Right ventricle myocardium superior (tissue), 1 donor: Measurements from ENCODE around the gene KRT4. TPM values are rescaled to one million over a fixed set of nuclear protein-coding genes. Genes with fewer than 3 reads are reported as not detected.

Experiments used
- ATAC-seq: fragments of 200-7000 bp; cut with Tn5 transposase; one replicate; pipeline ENCODE4 v1.9.1; 2020; ENCODE audit warnings: mild to moderate bottlenecking; ENCODE audit not compliant: poor library complexity
- DNase-seq: peaks from one replicate; pipeline ENCODE4 v3.0.0-alpha.2; 2020
- intact Hi-C: fragments of 100-400 bp; cut with DNase I; formaldehyde crosslinking; loops from one replicate; pipeline ENCODE4 v1.11.2; 2022
- total RNA-seq: library from RNA; stranded (reverse); fragmentation: NEBNext Ultra II Directional; extraction: Animal tissue kit (Norgen Biotek cat#: 25700); gene quantifications from one replicate; pipeline ENCODE4 v1.2.1, GENCODE V29; 2021
- donor health status: DM: no; HTN: yes; CAD: no; lungs with severe emphysema.

KRT4 gene
- total RNA-seq, 1 donor from 2014 or later = not detected

DNA sequence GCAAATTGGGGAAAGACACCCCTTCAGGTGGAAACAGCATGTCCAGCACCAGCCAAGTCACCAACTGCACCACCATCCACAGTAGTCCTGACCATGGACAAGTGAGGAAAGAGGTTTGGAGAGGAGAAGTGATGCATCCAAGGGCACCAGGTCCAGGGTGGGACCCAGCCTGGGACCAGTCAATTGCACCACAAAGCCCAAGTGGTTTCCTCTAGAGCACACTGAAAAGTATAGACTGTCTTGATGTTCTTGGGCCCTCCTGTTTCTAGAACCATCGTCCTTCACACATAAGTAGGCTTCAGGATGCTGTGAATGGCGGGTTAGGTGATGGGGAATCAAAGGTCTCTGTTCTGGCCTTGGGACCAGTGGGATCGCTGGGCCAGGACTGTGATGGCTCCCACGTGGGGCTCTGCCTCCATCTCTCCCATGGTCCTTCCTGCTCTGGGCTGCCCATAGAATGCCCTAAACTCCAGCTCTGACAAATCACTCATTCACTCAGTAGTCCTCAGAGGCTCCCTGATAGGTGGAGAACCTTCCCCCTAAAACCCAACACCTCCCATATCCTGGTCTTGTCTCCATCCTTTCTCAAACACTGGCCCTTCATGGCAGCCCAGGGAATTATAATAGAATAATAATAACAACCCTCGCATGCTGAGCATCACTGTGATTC lies 11.0 kb upstream of the KRT4 start:
- no peak for DNase-seq
- intact Hi-C loops = no loop called here
- no peak for ATAC-seq

GRCh38 chr12:52823761-52824450 lies 10.0 kb upstream of the KRT4 start:
- intact Hi-C loops = no loop called here
- DNase-seq = no peak
- no peak for ATAC-seq

DNA sequence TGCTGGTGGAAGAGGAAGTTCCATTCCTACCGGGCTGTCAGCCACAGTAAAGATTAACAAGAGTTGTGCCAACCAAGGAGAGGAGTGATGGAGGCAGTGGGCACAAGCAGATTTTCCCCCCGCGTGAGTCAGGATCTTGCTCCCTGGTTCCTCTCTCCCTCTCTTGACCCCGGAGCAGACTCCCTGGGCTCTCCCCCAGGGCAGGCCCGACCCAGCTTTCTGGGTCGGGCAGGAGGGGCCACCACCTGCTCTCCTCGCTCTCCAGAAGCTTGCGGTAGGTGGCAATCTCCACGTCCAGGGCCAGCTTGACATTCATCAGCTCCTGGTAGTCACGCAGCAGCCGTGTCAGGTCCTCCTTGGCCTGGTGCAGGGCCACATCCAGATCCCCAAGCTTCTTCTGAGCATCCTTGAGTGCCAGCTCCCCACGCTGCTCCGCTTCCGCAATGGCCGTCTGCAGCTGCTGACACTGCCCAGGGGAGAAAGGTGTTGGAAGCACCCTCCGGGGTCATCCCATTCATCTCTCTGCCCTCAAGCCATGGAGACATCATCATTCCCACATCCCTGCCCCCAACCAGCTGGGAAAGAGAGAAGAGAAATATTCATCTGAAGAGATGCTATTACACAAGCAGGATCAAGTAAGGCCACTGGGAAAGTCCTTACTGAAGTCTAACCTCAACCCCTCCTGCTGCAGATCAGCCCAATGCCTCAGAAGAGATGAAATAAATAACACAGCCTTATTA lies 9.0 kb upstream of the KRT4 start:
- ATAC-seq (no peak), DNase-seq (no peak)
- intact Hi-C loops = no loop called here

- intact Hi-C loops = no loop called here
- ATAC-seq (no peak), DNase-seq (no peak)
These were observed 8.1 kb upstream of the KRT4 start for GRCh38 chr12:52821826-52822660.

DNA sequence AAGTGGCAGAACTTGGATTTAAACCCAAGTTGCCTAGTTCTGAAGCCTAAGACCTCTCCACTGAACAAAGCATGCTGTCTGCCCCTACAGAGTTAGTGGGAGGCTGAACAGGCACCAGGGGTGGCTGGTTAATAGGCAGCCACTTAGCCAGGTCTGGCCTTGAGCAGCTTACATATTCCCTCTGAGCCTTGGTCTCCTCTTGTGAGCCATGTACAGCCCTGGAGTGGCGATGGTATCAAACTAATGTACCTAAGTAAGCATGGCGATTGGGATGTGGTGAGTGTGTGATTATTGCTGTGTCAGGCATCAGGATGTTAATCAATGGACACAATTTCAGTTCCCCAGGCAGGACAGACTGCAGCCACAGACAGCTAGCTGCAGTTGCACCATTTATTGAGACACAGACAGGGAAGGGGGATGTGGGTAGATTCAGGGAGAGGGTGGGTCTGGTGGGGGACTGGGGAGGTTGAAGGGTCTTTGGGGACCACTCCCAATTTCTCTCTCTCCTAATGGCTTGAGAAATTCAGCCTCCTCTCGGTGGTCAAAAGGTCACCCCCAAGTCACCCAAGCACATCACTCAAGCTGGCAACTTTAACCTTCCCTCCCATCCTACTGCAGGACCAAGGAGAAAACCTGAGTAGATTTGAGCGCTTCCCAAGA lies 7.3 kb upstream of the KRT4 start:
- intact Hi-C loops = no loop called here
- ATAC-seq (no peak), DNase-seq (no peak)

DNA sequence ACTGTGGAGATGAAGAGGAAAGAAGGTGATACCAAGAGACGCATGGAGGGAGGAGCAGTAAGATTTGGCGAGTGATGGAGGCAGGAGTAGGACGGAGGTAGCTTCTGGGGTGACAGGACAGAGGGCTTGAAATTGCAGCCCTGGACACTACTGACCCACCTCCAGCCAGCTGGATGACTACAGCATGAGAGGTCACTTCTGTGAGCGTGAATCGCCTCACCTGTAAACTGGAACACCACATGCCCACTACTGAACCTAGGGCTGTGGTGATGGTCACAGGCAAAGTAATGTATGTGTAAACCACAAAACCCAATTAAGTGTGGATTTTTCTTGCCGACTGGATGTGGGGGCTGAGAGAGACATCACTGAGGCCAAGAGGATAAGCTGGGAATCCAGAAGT lies 6.6 kb upstream of the KRT4 start:
- intact Hi-C loops = no loop called here
- DNase-seq = no peak
- no peak for ATAC-seq

DNA sequence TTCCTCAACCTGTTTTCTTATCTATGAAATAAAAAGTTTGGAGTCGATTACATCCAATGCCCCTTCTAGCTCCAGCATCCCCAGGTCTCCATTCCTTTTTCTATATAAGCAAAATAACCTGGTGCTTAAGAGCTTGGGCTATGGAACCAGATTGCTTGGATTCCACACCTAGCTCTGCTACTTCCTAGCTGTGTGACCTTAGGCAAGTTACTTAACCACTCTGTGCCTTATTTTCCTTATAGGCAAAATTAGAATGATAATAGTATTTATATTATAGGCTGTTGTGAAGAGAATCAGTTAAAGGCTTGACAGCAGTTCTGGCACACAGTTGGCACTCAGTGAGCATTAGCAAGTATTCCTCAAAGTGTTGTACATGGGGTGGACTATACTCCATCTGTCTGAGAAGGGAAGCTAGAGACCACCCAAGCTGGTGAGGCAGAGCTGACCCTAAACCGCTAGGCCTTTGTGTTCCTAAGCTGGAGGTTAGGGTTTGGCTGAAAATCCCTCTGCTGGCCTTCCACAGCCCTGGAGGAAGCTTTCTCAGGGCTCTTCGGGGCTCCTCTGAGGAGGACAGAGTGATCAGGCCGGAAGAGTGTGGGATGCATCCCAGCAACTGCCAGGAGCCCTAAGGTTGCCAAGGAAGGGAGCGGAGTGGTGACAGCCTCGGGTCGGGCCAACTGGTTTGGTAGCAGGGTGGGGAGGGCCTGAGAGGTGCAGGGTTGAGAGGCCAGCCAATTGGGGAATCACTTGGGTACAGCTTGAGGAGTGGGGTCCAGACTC lies 6.0 kb upstream of the KRT4 start:
- DNase-seq (no peak), ATAC-seq (no peak)
- intact Hi-C loops = no loop called here

- intact Hi-C loops = no loop called here
- no peak for DNase-seq
- ATAC-seq = no peak
These were observed 5.0 kb upstream of the KRT4 start for GRCh38 chr12:52818887-52819420.

GRCh38 chr12:52818388-52818787 lies 4.5 kb upstream of the KRT4 start:
- no peak for DNase-seq
- no peak for ATAC-seq
- intact Hi-C loops = no loop called here

DNA sequence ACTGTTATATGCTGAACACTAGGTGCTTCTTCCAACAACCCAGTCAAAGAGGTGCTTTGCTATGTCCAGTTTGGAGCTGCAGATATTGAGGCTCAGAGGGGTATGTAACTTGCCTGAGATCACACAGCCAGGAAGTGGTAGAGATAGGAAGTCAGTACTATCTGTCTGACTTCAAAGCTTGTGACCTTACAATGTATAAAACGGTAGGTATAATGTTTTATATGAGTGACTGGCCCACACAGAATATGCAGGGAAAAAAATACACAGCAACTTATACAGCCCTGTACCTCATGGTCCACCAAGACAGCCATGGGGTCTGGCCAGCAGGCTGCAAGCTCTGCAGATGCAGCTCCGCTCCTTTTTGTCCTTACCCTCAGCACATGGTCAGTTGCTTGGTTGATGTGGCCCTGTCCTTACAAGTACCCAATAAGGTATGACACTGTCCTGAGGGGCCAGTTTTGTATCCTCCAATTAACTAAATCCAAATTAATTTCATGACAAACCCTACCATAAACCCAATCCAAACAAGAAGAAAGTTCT lies 3.9 kb upstream of the KRT4 start:
- ATAC-seq (no peak), DNase-seq (no peak)
- intact Hi-C loops = no loop called here

- intact Hi-C loops = no loop called here
- no peak for DNase-seq
- no peak for ATAC-seq
These were observed 3.2 kb upstream of the KRT4 start for GRCh38 chr12:52817003-52817698.

- intact Hi-C loops = no loop called here
- ATAC-seq = no peak
These were observed 2.0 kb upstream of the KRT4 start for GRCh38 chr12:52815676-52816588.

GRCh38 chr12:52815161-52815560 lies 1.2 kb upstream of the KRT4 start:
- DNase-seq (no peak), ATAC-seq (no peak)
- intact Hi-C loops = no loop called here

More at GRCh38 chr12:52815676-52816588, 2.0 kb upstream of the KRT4 start:
- DNase-seq = no peak

- no peak for DNase-seq
- intact Hi-C loops = no loop called here
- no peak for ATAC-seq
These were observed 817 bp upstream of the KRT4 start for GRCh38 chr12:52814710-52815155.

- intact Hi-C loops = no loop called here
- no peak for DNase-seq
- no peak for ATAC-seq
These were observed 605 bp downstream of the KRT4 start for GRCh38 chr12:52813203-52813819.
